GM12891 (cell line): ENCODE data around the gene CACNA1A.

Source experiments
- PAX5 ChIP-seq: IDR thresholded peaks from 2 replicates; pipeline ENCODE4 v1.6.1; 2011; ENCODE audit warnings: low read length, moderate library complexity, mild to moderate bottlenecking; ENCODE audit not compliant: insufficient read depth, severe bottlenecking
- POLR2A ChIP-seq: IDR thresholded peaks from 2 replicates; pipeline ENCODE4 v1.6.1; 2011; ENCODE audit warnings: low read depth, low read length, control low read depth
- POLR2AphosphoS5 ChIP-seq: IDR thresholded peaks from 2 replicates; pipeline ENCODE4 v1.6.1; 2011; ENCODE audit warnings: low read depth, low read length, control low read depth
- POU2F2 ChIP-seq: IDR thresholded peaks from 2 replicates; pipeline ENCODE4 v1.6.1; 2011; ENCODE audit warnings: low read depth, mild to moderate bottlenecking, control low read depth, low read length, moderate library complexity
- SPI1 ChIP-seq: IDR thresholded peaks from 2 replicates; pipeline ENCODE4 v1.6.1; 2011; ENCODE audit warnings: low read depth, low read length, control low read depth
- TAF1 ChIP-seq: IDR thresholded peaks from 2 replicates; pipeline ENCODE4 v1.6.1; 2011; ENCODE audit warnings: low read depth, low read length, control low read depth

GRCh38 chr19:13511947-13512346 is 5.7 kb upstream of the CACNA1A start:
- TF ChIP-seq POLR2AphosphoS5 = no peak
- TF ChIP-seq POLR2A = no peak
- no peak for TF ChIP-seq SPI1
- no peak for TF ChIP-seq PAX5
- TF ChIP-seq TAF1 = no peak
- no peak for TF ChIP-seq POU2F2
